ENCODE data around the gene C7orf33. TPM values are rescaled to one million over a fixed set of nuclear protein-coding genes. Genes with fewer than 3 reads are reported as not detected.

C7orf33 gene
- polyA plus RNA-seq, 3 donors, result not detected

DNA sequence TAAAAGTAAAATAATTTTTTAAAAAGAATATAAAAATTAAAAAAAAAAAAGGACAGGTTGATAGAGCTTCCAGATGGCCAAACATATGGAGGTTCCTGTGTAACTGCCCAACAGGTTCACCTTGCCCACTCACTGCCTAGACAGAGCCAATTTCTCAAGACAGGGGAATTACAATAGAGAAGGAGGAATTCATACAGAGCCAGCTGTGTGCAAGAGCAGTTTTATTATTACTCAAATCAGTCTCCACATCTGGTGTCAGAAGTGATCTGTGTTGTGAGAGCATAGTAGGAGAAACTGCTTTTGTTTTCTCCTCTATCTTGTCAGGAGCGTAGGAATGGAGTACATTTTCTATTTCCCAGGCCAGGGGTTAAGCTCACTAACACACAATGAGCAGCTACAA is 31.0 kb downstream of the C7orf33 start:
- DNase-seq (ENCODE audit: extremely low read depth in 1 of 11, low read depth in 9 of 11, low spot score in 4 of 11), result no peak

DNA sequence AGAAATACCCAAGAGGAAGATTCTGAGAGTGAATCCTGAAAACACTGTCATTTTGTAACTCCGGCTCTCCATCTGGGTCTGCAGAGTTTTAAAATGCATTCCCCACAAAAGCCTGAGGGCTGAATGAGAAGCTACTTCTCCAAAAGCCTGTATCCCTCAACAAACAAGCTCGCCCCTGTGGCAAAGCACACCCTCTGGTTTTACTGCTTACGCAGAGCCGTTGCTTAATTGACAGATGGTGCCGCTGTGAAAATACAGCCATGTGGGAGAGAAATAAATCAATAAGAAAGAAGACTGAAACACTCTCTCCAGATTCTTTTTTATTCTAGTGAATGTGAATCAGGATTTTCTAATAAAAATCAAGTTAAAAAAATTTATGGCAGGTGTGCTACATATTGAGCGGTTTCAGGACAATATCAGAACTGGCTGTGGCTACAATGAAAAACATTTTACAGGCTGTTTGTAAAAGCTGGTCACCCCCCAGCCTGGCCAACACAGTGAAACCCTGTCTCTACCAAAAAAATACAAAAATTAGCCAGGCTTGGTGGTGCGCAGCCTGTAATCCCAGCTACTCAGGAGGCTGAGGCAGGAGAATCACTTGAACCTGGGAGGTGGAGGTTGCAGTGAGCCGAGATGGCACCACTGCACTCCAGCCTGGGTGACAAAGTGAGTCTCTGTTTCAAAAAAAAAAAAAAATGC is 32.5 kb downstream of the C7orf33 start:
- DNase-seq (ENCODE audit: extremely low read depth in 1 of 11, low read depth in 9 of 11, low spot score in 4 of 11), result no peak

DNA sequence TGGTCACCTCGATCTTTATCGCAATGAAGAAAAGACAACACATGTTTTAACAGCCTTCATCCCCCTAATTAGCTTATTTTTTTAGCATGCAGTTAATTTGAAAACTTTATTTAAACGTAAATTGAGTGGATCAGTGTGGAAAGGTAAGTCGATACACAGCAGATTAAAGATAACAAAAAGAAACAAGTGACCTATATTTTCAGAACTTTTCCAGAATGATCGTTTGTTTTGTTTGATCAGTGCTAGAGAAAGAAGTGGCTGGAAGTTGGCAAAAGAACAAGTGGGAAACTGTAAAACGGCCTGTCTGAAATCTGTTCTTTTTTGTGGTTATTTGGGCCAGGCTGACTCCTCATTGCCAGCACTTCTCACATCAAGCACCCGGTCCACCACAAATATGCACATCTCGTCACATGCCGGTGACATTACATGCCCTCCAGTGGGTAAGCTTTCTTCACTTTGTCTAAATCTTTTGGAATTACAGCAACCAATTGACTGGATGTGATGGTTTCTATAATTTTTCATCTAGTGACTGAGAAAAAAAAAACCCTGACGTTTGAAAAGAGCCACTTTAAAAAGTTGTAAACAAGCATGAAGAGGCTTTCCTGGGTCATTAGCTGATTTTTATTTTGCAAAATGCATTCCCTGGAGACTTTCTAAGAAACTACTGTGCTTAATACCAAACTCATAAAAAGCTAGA is 33.2 kb downstream of the C7orf33 start:
- no peak for DNase-seq (ENCODE audit: extremely low read depth in 1 of 11, low read depth in 9 of 11, low spot score in 4 of 11)

DNA sequence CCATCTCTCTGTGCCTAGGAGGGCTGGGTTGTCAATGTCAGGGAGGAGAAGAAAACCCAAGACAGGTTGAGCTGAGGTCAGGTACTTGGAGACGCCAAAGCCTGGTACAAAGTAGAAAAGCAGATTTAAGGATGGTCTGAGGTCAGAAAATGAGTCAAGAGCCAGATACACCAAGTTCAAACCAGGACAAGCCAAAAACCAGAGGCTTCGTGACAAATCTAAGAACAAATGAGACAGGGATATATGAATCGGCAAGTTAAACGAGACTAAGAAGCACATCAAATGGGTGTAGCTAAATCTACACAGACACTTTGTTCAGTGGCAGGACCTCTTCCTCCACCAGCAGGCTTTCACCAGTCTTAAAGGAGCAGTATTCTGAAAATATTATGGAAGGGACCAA is 34.2 kb downstream of the C7orf33 start:
- no peak for DNase-seq (ENCODE audit: extremely low read depth in 1 of 11, low read depth in 9 of 11, low spot score in 4 of 11)

DNA sequence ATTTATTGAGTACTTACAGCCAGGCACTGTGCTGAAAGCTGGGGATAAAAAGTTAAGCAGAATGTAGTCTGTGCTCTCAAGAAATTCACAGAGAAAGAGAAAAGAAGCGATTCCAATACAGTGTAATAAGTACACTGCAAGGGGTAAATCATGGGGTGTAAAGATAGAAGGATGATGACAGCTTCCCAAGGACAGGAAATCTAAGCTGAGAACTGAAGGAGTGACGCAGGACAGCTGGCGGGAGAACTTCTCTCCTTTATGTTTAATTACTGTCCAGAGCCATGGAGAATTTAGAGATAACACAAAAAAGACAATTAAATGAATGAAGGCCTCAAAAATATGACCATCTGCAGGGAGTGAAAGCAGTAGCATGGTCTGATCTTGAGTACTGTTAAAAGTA is 34.8 kb downstream of the C7orf33 start:
- peak in 3 of 11 donors; percentile 10 to 32 (median 13) for DNase-seq (ENCODE audit: extremely low read depth in 1 of 11, low read depth in 9 of 11, low spot score in 4 of 11)

DNA sequence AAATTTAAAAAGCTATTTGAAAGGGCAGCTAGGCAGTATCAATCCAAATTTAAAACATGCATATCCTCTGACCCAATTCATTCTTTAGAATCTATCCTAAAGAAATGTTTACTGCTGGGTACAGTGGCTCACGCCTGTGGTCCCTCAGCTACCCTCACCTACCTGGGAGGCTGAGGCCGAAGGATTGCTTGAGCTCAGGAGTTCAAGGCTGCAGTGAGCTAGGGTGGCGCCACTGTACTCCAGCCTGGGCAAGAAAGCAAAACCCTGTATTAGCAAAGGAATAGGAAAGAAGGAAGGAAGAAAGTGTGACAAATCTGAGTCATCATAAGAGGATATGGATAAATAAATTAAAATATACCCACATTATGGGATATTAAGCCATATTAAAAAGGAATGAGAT is 36.3 kb downstream of the C7orf33 start:
- DNase-seq (ENCODE audit: extremely low read depth in 1 of 11, low read depth in 9 of 11, low spot score in 4 of 11), result no peak

DNA sequence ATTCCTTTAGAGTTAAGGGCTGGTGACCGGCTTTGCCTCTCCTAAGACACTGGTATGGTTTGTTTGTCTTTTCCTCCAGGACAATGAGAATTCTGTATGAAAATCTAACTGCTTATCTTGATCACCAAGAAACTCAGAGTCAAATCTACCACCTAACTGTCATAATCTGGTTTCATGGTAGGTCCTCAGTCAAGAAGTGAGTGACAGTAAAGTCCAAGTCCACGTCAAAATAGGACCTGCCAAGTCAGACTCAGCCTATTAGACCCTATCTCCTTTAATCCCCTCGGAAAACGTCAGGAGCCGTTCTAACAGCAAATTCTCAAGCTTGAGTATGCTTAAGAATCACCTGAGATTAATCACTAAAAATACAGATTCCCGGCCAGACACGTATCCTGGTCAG is 37.4 kb downstream of the C7orf33 start:
- no peak for DNase-seq (ENCODE audit: extremely low read depth in 1 of 11, low read depth in 9 of 11, low spot score in 4 of 11)

DNA sequence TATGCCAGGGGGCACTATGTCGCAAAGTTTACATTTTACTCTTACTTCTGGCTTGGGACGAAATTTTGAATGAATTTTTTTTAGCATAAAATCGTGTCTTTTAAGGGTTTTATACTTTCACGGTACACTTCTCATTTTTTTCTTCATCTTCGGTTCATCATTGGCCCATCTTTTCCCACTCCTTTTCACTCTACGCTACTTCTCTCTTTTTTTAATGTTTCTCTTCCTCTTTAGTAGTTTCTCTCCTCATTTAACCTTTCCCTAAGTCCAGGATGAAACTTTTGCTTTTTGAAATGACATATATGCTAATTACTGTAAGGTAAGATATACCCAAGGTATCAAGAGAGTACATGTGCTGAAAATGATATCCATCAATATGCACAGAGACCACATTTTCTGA is 39.5 kb downstream of the C7orf33 start:
- DNase-seq (ENCODE audit: extremely low read depth in 1 of 11, low read depth in 9 of 11, low spot score in 4 of 11), result no peak

DNA sequence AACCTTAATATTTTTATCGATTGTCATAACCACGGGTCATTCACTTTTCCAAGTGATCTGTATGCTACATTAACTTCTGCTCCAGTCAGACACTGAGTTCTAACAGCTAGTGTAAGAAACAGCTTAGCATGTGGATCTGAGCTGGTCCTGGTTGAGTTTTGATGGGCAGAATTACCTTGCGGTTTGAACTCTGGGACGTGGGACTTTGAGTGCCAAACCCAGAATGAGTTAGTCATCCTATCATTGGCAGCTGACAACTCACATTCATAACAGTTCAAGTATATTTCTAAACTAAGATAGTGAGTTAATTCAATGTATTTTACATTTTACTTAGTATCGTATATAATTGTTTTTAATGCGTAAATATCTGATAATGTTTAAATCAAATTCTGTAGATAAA is 43.2 kb downstream of the C7orf33 start:
- no peak for DNase-seq (ENCODE audit: extremely low read depth in 1 of 11, low read depth in 9 of 11, low spot score in 4 of 11)

DNA sequence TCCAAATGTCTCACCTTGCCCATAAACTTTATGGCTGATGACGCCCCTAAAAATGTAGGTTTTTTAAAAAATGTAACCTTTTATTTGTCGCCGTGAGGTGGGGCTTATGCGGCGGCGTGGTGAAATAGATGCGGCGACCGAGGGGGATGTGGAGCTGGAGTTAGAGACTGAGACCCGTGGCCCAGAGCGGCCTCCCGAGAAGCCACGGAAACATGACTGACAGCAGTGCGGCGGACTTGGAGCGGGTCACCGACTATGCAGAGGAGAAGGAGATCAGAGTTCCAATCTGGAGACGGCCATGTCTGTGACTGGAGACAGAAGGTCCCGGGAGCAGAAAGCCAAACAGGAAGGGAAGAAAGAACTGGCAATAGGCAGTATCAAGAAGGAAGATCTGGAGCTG is 46.5 kb downstream of the C7orf33 start:
- no peak for DNase-seq (ENCODE audit: extremely low read depth in 1 of 11, low read depth in 9 of 11, low spot score in 4 of 11)

DNA sequence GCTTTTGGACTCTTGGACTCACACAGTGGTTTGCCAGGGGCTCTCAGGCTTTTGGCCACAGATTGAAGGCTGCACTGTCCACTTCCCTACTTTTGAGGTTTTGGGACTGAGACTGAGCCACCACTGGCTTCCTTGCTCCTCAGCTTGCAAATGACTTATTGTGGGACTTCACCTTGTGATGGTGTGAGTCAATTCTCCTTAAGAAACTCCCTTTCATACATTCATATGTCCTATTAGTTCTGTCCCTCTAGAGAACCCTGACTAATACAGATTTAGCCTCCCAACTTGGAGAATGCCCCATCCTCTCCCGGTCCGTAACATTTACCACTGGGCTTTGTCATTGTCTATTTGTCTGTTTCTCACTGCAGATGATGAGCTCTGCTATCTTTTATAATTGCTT is 55.3 kb downstream of the C7orf33 start:
- DNase-seq (ENCODE audit: extremely low read depth in 1 of 11, low read depth in 9 of 11, low spot score in 4 of 11), result no peak

DNA sequence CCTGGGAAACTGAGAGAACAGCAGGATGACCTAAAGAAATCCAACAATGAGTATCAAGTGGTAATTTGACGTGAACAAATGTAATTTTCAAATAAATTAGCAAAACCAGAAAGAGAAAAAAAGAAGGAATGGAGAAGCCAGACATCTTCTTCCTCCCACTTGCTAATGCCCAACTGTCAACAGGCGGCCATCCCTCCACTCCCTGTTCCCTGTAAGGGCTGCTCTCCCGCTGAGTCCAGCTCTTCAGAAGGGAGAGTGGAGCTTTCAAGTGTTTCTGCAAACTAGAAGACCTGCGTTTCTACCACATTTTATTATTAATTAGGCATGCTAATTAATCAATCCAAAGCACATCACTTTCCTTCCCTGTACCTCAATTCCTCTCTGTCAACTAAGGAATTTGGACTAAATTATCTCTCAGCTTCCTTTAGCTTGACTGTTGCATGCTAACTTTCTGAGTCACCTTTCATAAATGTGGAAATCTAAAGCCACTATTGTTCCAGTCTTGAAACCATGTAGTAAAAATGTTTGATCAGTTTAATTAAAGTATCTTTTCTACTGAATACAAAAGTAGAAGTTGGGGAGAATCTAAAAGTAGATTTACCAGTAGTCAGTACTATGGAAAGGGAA is 59.8 kb downstream of the C7orf33 start:
- DNase-seq (ENCODE audit: extremely low read depth in 1 of 11, low read depth in 9 of 11, low spot score in 4 of 11), result no peak

DNA sequence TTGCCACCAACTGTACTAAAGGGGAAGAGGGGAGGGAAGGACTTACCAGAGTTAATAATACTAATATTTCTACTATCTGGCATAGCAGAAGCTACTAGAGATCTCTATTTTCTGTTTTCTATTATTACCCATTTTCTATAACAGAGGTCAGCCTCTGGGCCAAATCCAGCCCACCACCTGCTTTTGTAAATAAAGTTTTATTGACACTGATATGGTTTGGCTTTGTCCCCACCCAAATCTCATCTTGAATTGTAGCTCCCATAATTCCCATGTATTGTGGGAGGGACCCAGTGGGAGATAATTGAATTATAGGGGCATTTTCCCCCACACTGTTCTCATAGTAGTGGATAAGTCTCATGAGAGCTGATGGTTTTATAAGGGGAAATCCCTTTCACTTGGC is 62.2 kb downstream of the C7orf33 start:
- DNase-seq (ENCODE audit: extremely low read depth in 1 of 11, low read depth in 9 of 11, low spot score in 4 of 11), result no peak

DNA sequence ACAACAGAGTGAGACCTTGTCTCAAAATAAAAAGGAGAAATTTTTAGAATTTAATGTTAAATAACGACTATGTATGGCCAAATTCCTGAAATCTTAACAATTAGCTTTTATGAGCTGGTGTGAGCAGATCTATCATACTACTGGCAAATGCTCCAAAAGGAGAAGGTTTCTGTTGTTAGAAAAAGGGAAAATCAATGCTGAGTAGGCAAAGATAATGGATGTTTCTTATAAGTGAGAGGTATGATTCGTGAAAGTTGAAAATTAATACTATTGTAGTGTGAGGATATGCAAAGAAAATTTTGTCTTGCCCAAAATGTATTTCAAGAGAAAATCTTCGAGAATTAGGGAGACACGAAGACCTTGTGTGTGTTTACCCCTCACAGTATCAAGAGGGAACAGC is 67.4 kb downstream of the C7orf33 start:
- no peak for DNase-seq (ENCODE audit: extremely low read depth in 1 of 11, low read depth in 9 of 11, low spot score in 4 of 11)

DNA sequence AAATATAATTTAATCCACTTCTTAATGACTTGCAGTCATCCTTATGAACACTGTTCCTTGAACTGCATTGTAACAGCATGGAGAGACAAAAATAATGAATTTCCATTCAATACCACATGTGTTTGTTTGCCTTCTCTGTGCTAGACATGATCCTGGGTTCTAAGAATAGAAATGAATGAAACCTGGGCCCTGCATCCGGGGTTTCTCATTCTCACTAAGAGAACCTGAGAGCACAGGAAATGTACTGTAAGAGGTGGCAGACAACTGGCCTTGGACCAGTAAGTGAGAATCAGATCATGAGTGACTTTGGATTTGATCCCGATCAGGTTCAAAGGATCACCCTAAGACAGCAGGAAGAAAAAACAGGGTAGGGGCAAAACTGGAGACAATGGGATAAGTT is 70.9 kb downstream of the C7orf33 start:
- no peak for DNase-seq (ENCODE audit: extremely low read depth in 1 of 11, low read depth in 9 of 11, low spot score in 4 of 11)

DNA sequence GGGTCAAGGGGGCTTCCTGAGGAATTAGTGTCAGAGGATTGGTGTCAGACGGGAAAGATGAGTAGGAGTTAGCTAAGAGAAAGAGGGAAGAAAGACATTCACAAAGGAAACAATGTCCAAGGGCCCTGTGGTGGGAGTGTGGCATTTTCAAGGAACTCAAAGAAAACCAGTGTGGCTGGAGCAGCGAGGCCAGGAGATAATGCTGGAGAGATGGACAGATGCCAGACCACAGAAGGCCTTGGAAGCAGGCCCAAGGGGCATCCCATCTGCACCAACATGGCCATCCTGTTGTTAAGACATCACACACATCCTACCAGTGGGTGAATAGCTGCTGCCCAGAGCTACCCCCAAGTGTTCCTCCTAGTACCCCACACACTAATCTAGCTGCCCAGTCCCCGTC is 72.1 kb downstream of the C7orf33 start:
- DNase-seq (ENCODE audit: extremely low read depth in 1 of 11, low read depth in 9 of 11, low spot score in 4 of 11), result no peak

DNA sequence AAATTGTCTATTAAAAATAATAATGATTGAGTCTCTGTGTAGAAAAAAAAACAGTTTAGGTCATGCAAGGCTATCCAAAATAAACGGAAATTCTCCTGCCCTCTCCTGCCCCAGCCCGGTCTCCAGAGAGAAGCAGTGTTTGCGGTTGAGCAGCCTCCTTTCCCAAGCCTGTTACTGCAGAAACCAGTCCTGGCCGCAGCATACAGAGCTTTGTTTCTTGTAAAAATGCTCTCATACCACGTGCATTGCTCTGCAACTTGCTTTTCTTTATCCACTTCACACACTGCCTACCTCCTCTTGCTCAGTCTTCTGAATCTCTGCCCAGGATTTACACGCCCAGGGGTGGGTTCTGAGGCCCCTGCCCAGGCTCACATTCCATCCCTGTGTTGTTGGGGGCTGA is 73.8 kb downstream of the C7orf33 start:
- DNase-seq (ENCODE audit: extremely low read depth in 1 of 11, low read depth in 9 of 11, low spot score in 4 of 11), result peak in 4 of 11 donors; percentile 2 to 16 (median 4)

DNA sequence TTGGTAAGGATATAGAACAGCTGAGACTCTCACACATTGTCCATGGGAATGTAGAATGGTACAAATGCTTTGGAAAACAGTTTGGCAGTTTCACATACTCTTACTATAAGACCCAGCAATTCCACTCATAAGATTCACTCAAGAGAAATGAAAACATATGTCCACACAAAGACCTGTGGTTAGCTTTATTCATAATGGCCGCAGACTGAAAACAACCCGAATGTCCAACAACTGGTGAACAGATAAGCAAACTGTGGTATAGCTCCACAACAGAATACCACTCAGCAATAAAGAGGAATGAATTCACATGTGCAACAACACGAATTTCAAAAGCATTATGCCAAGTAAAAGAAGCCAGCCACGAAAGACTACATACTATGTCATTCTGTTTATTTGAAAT is 74.7 kb downstream of the C7orf33 start:
- no peak for DNase-seq (ENCODE audit: extremely low read depth in 1 of 11, low read depth in 9 of 11, low spot score in 4 of 11)

Measured in renal cortex interstitium (tissue), 11 donors.